H1 (cell line): Measurements from ENCODE around the gene MAFF. TPM values are rescaled to one million over a fixed set of nuclear protein-coding genes. Genes with fewer than 3 reads are reported as not detected.

ENCODE experiments used
- CTCF ChIA-PET: fragments of 300-600 bp; sonication (Branson Sonifier 250); formaldehyde crosslinking; loops from one replicate; lab custom pipeline; 2021; ENCODE audit not compliant: partially characterized antibody; lab: Charles Lee
- POLR2A ChIA-PET: fragments of 300-600 bp; sonication (Branson Sonifier 250); formaldehyde crosslinking; loops from one replicate; lab custom pipeline; 2021; ENCODE audit warnings: inconsistent platforms; ENCODE audit not compliant: partially characterized antibody; lab: Charles Lee
- DNase-seq, 2 experiments: peaks; one replicate each; pipeline versions ENCODE4 v3.0.0 to v3.0.0-alpha.2; 2010 to 2022; ENCODE audit warnings: low spot score in 2 of 2, low read depth in 1 of 2, mixed read lengths in 1 of 2
- FAIRE-seq: peaks from 2 replicates; lab custom pipeline; 2011; peaks lifted over from hg19 to GRCh38; lab: Jason Lieb, UNC
- H2AFZ ChIP-seq: 2 replicates; pipeline ENCODE4 v1.8.1; 2012; ENCODE audit warnings: low read length, inconsistent platforms
- H2AK5ac ChIP-seq: 2 replicates; pipeline ENCODE4 v1.6.1; 2013; ENCODE audit warnings: low read depth, low read length
- H2BK120ac ChIP-seq: replicated peaks from 2 replicates; pipeline ENCODE3; 2013; ENCODE audit warnings: low read depth, low read length, inconsistent platforms
- H2BK12ac ChIP-seq: 2 replicates; pipeline ENCODE4 v1.6.1; 2013; ENCODE audit warnings: low read depth, low read length
- H2BK15ac ChIP-seq: 2 replicates; pipeline ENCODE4 v1.6.1; 2013; ENCODE audit warnings: low read length
- H2BK20ac ChIP-seq: 2 replicates; pipeline ENCODE4 v1.6.1; 2013; ENCODE audit warnings: low read length
- H2BK5ac ChIP-seq: 2 replicates; pipeline ENCODE4 v1.6.1; 2013; ENCODE audit warnings: low read depth, low read length
- H3K14ac ChIP-seq: 2 replicates; pipeline ENCODE4 v1.6.1; 2013; ENCODE audit warnings: inconsistent platforms; ENCODE audit not compliant: insufficient read length
- H3K18ac ChIP-seq: 2 replicates; pipeline ENCODE4 v1.6.1; 2013; ENCODE audit warnings: low read length; ENCODE audit errors: extremely low read depth
- H3K23ac ChIP-seq: 2 replicates; pipeline ENCODE4 v1.6.1; 2013; ENCODE audit warnings: inconsistent platforms; ENCODE audit not compliant: insufficient read length
- H3K23me2 ChIP-seq: 2 replicates; pipeline ENCODE4 v1.6.1; 2013; ENCODE audit warnings: low read depth, low read length
- H3K27ac ChIP-seq: 2 replicates; pipeline ENCODE4 v1.6.1; 2011; ENCODE audit warnings: low read depth, low read length, inconsistent platforms
- H3K27me3 ChIP-seq, 4 experiments: replicated peaks in 1 of 4; 1 replicate in 1 of 4; 2 replicates in 3 of 4; pipeline versions ENCODE4 v1.6.1 to v1.8.1; 2011 to 2013; ENCODE audit warnings: low read length in 3 of 4, mild to moderate bottlenecking in 3 of 4, inconsistent platforms in 2 of 4, mixed read lengths in 2 of 4, moderate library complexity in 1 of 4; ENCODE audit not compliant: control insufficient read depth in 3 of 4, insufficient read depth in 3 of 4; ENCODE audit errors: extremely low read depth in 1 of 4
- H3K36me3 ChIP-seq, 4 experiments: 2 replicates each; pipeline versions ENCODE4 v1.6.1 to v1.8.1; 2011 to 2013; ENCODE audit warnings: mild to moderate bottlenecking in 4 of 4, low read length in 3 of 4, moderate library complexity in 2 of 4, control low read depth in 1 of 4, inconsistent platforms in 1 of 4; ENCODE audit not compliant: insufficient read depth in 4 of 4, control insufficient read depth in 2 of 4
- H3K4ac ChIP-seq: replicated peaks from 2 replicates; pipeline ENCODE3; 2013; ENCODE audit warnings: low read length, low read depth, mixed read lengths, inconsistent platforms; ENCODE audit not compliant: insufficient read length
- H3K4me1 ChIP-seq, 4 experiments: replicated peaks in 1 of 4; 1 replicate in 1 of 4; 2 replicates in 3 of 4; pipeline versions ENCODE4 v1.6.1 to v1.8.1; 2011 to 2013; ENCODE audit warnings: low read length in 3 of 4, inconsistent platforms in 2 of 4, mixed read lengths in 1 of 4; ENCODE audit not compliant: insufficient read depth in 4 of 4, control insufficient read depth in 3 of 4
- H3K4me2 ChIP-seq, 2 experiments: 2 replicates each; pipeline versions ENCODE4 v1.6.1 to v1.8.1; 2011 to 2013; ENCODE audit warnings: low read depth in 2 of 2, low read length in 2 of 2, control low read depth in 1 of 2, inconsistent platforms in 1 of 2, mild to moderate bottlenecking in 1 of 2; ENCODE audit not compliant: insufficient read depth in 1 of 2
- H3K4me3 ChIP-seq, 4 experiments: fragments of 200-600, 300-600 bp in 1 of 4; sonication (generic), shearing (Covaris generic), sonication (Bioruptor Twin) in 1 of 4; 2 replicates each; pipeline versions ENCODE4 v1.5.1 to v1.8.1; 2011 to 2016; ENCODE audit warnings: low read length in 4 of 4, low read depth in 3 of 4, control low read depth in 2 of 4, inconsistent platforms in 2 of 4, mild to moderate bottlenecking in 2 of 4, mixed read lengths in 1 of 4, moderate library complexity in 1 of 4; ENCODE audit not compliant: insufficient read depth in 2 of 4; ENCODE audit errors: extremely low read depth in 1 of 4
- H3K56ac ChIP-seq: replicated peaks from 2 replicates; pipeline ENCODE3; 2013; ENCODE audit warnings: low read depth, mild to moderate bottlenecking, mixed read lengths, low read length, inconsistent platforms; ENCODE audit not compliant: insufficient read length
- H3K79me1 ChIP-seq: 2 replicates; pipeline ENCODE4 v1.6.1; 2013; ENCODE audit warnings: low read depth, low read length, control low read depth
- H3K79me2 ChIP-seq, 2 experiments: 2 replicates each; pipeline versions ENCODE4 v1.6.1 to v1.8.1; 2012 to 2013; ENCODE audit warnings: low read length in 2 of 2, mild to moderate bottlenecking in 2 of 2, inconsistent platforms in 1 of 2; ENCODE audit not compliant: insufficient read depth in 2 of 2, control insufficient read depth in 1 of 2
- H3K9ac ChIP-seq, 4 experiments: replicated peaks in 1 of 4; 1 replicate in 1 of 4; 2 replicates in 3 of 4; pipeline versions ENCODE4 v1.6.1 to v1.8.1; 2011 to 2013; ENCODE audit warnings: low read depth in 3 of 4, low read length in 3 of 4, control low read depth in 2 of 4, mild to moderate bottlenecking in 2 of 4, moderate library complexity in 2 of 4, inconsistent platforms in 1 of 4; ENCODE audit errors: extremely low read depth in 1 of 4
- H3K9me3 ChIP-seq, 2 experiments: 2 replicates each; pipeline versions ENCODE4 v1.6.1 to v1.8.1; 2012 to 2013; ENCODE audit warnings: mild to moderate bottlenecking in 2 of 2, moderate library complexity in 2 of 2, control low read depth in 1 of 2, inconsistent platforms in 1 of 2, low read depth in 1 of 2, low read length in 1 of 2, mixed read lengths in 1 of 2; ENCODE audit not compliant: insufficient read depth in 2 of 2
- H4K20me1 ChIP-seq, 2 experiments: replicated peaks in 1 of 2; 2 replicates each; pipeline versions ENCODE3 to v1.8.1; 2011 to 2013; ENCODE audit warnings: inconsistent platforms in 2 of 2, low read length in 2 of 2, mild to moderate bottlenecking in 1 of 2; ENCODE audit not compliant: insufficient read depth in 2 of 2, control insufficient read depth in 1 of 2
- H4K5ac ChIP-seq: 2 replicates; pipeline ENCODE4 v1.6.1; 2013; ENCODE audit warnings: low read length, low read depth, mixed read lengths, inconsistent platforms; ENCODE audit not compliant: insufficient read length
- H4K8ac ChIP-seq: 2 replicates; pipeline ENCODE4 v1.8.0; 2013; ENCODE audit warnings: mild to moderate bottlenecking, moderate library complexity, low read length, inconsistent platforms; ENCODE audit not compliant: insufficient read depth; ENCODE audit errors: extremely low read depth
- H4K91ac ChIP-seq: replicated peaks from 2 replicates; pipeline ENCODE3; 2013; ENCODE audit warnings: low read length, mixed read lengths, inconsistent platforms; ENCODE audit not compliant: insufficient read length
- CEBPB ChIP-seq: IDR thresholded peaks from 2 replicates; pipeline ENCODE4 v1.6.1; 2012; ENCODE audit warnings: low read depth, low read length
- KDM4A ChIP-seq: IDR thresholded peaks from one replicate; pipeline ENCODE4 v1.7.1; 2012; ENCODE audit warnings: low read depth, mild to moderate bottlenecking, moderate library complexity, low read length, inconsistent platforms; ENCODE audit not compliant: severe bottlenecking
- WGBS, 2 experiments: shearing (Covaris generic) in 1 of 2; methylation state at CpG; one replicate each; pipeline versions ENCODE4 v1.1.6 to v1.1.7; 2013 to 2015; ENCODE audit warnings: low lambda C conversion rate in 2 of 2, mixed read lengths in 2 of 2, inconsistent platforms in 1 of 2, low coverage in 1 of 2, missing lambda C conversion rate in 1 of 2; ENCODE audit not compliant: insufficient replicate concordance in 2 of 2, insufficient coverage in 1 of 2, insufficient read length in 1 of 2; ENCODE audit errors: extremely low coverage in 1 of 2, missing lambda C conversion rate in 1 of 2; 5-methylcytosine and 5-hydroxymethylcytosine counted together
- polyA plus RNA-seq, 7 experiments: library from polyadenylated mRNA; depleted of rRNA in 3 of 7; stranded (reverse) in 5 of 7; unstranded in 2 of 7; fragments of >200 nt in 5 of 7; fragments of 200-250 nt in 2 of 7; gene quantifications; 1 replicate in 5 of 7; 2 replicates in 1 of 7; 4 replicates in 1 of 7; pipeline versions ENCODE4 v1.2.1 to v1.2.3, GENCODE V29; 2011 to 2013; ENCODE audit warnings: missing spikeins in 2 of 7, mixed read lengths in 2 of 7
- total RNA-seq: library from RNA; stranded (reverse); fragmentation: NEBNext Ultra II Directional; extraction: Animal tissue kit (Norgen Biotek cat#: 25700); gene quantifications from 2 replicates; pipeline ENCODE4 v1.2.1, GENCODE V29; 2021

The MAFF gene
- total and polyA plus RNA-seq, 2 of the 8 experiments (the other 6 are each of a cell fraction or from before 2014, with no cell fraction given): 1.5 to 6.3 TPM

- Histone ChIP-seq H2BK120ac (no peak overlapping the region), H3K4me1 (peaks cover 0 to 6% (median 2%) of the 10 kb centered on the region in 4 experiments; a peak in 4 of 7 replicates), H3K18ac (no peak overlapping the region), H4K8ac (peak overlapping the region; percentile 73), H2BK15ac (peak overlapping the region; percentile 65; the same call in 1 of the 2 replicates), H3K9me3 (no peaks in the 10 kb centered on the region), H2AFZ (no peak overlapping the region), H3K23ac (no peak overlapping the region), H3K56ac (no peak overlapping the region), H3K4ac (no peak overlapping the region), H3K27me3 (no peaks in the 10 kb centered on the region), H2BK12ac (peak overlapping the region; percentile 0; the same call in 1 of the 2 replicates), H4K20me1 (no peaks in the 10 kb centered on the region), H3K36me3 (no peaks in the 10 kb centered on the region), H3K14ac (no peak overlapping the region)
- ChIA-PET POLR2A (interaction anchor here (1.2 kb wide), 1 partner anchor 11 kb away, joined by 3 read pairs; no protein-coding TSS in a partner anchor), CTCF (interaction anchor here (1.2 to 3.9 kb wide), 2 partner anchors 29 to 74 kb away, joined by 4 to 24 read pairs; no protein-coding TSS in a partner anchor)
- TF ChIP-seq KDM4A (no peak), CEBPB (peak; percentile 56; the same call in 1 of the 2 replicates)
- TF ChIP-seq, all 59 proteins: peak for 1
- FAIRE-seq: no peak
- no peak overlapping the region for H2AK5ac ChIP-seq
- H4K5ac ChIP-seq: no peak overlapping the region
- no peak overlapping the region for H2BK5ac ChIP-seq
- no peak overlapping the region for H3K9ac ChIP-seq
- H3K79me2 ChIP-seq: no peaks in the 10 kb centered on the region
- no peak overlapping the region for H3K4me3 ChIP-seq
- H4K91ac ChIP-seq: no peak overlapping the region
- H2BK20ac ChIP-seq: no peak overlapping the region
- no peaks in the 10 kb centered on the region for H3K23me2 ChIP-seq
- no peak overlapping the region for H3K27ac ChIP-seq
- H3K79me1 ChIP-seq: no peaks in the 10 kb centered on the region
- no peak for DNase-seq
- WGBS, 2 experiments: 82% methylated on average over 16 of the region's 16 CpGs; no CpG with 5 or more reads in 1 of the 2 experiments
- no peak overlapping the region for H3K4me2 ChIP-seq
Observed at GRCh38 chr22:38172832-38173640, 28.8 kb upstream of the MAFF start.
